HUES6 (cell line): ENCODE results near the gene ADAMTS6.

ENCODE experiments used
- H3K27ac ChIP-seq: 2 replicates; pipeline ENCODE4 v1.7.0; 2013; ENCODE audit warnings: low read depth, mild to moderate bottlenecking, low read length, inconsistent platforms
- H3K27me3 ChIP-seq: 2 replicates; pipeline ENCODE4 v1.6.1; 2013; ENCODE audit warnings: low read length; ENCODE audit not compliant: control insufficient read depth, insufficient read depth
- H3K36me3 ChIP-seq: 2 replicates; pipeline ENCODE4 v1.6.1; 2013; ENCODE audit warnings: low read length; ENCODE audit not compliant: control insufficient read depth, insufficient read depth
- H3K4me1 ChIP-seq: 2 replicates; pipeline ENCODE4 v1.6.1; 2013; ENCODE audit warnings: low read length; ENCODE audit not compliant: control insufficient read depth, insufficient read depth
- H3K4me3 ChIP-seq: 2 replicates; pipeline ENCODE4 v1.5.1; 2013; ENCODE audit warnings: low read depth, low read length
- H3K9ac ChIP-seq: one replicate; pipeline ENCODE4 v1.6.1; 2013; ENCODE audit warnings: mild to moderate bottlenecking, low read length
- H3K9me3 ChIP-seq: 2 replicates; pipeline ENCODE4 v1.6.1; 2013; ENCODE audit warnings: low read depth, low read length; ENCODE audit not compliant: control insufficient read depth, insufficient read depth

The ADAMTS6 gene

DNA sequence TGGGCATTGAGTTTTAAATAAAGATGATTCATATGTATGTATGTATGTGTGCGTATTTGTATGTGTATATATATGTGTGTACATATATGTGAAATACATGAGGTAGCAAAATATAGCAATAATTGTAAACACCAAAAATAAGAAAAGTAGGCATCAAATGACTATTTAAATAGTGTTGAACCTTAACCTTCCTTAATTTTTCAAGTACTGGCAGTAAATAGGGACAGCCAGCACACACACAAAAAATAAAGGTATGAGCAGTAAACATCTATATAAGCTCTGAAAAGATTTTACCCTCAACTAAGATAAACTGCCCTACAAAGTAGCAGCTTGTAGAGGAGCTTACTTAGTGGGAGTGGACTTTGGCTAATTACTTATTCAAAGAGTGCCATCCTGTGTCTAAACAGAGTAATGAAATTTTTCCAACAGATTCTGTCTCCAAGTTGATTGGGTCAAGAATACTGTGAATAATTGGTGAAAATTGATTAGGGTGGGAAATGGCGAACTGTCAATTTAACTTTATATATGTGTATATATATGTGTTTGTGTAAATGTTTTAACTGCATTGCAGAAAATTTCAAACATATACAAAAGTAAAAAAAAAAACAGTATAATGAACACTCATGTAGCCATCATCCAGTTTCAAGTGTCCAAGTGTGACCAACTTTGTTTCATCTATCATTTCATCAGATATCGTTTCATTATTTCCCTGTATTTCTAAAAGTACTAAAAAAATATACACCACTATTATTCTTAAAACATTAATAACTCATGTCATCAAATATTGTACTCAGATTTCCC, 2.0 kb upstream of the ADAMTS6 start:
- Histone ChIP-seq H3K27ac (no peak overlapping the region), H3K36me3 (no peaks in the 10 kb centered on the region), H3K27me3 (no peaks in the 10 kb centered on the region; the same call in 1 of the 2 replicates), H3K4me3 (peak overlapping the region; percentile 75), H3K4me1 (peaks cover 14% of the 10 kb centered on the region), H3K9me3 (no peaks in the 10 kb centered on the region), H3K9ac (no peak overlapping the region)

DNA sequence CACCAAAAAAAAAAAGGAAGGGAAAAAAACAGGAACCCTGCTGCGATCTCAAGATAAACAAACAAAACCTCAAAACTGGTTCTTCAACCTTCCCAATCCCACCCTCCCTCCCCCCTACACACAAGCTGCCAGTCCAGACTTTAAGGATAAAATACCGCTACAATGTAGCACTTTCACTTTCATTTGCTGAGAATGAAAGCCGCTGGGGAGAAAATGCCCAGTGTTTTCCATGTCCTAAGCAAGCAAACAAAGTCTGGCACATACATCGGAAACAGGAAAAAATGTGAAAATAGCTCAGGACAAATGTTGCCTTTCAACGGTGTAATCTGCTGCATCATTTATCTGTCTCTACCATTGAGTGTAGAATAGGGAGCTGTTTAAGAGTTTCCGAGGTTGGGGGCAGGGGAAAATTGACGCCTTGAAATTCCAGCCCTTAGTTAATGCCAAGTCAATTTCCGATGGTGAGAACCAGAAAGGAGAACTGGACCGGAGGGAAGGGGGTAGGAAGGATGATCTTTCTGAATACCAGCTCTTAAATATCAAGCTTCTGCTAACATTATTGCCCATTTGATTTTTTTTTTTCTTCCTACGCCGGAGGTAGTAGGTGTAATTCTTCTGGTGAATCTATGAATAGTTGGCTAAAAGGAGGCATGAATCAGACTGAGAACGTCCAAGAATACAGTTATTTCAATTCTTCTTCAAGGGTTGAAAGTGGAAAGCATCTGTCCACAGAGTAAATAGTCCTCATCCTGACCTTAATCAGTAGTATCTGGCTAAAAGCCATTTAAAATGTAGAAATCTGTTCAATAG, 1.2 kb upstream of the ADAMTS6 start:
- Histone ChIP-seq H3K27ac (0 out of 2 replicates have a peak overlapping the region, but pooled peaks have one; percentile 2), H3K9ac (peak overlapping the region; percentile 72), H3K4me1 (peaks cover 14% of the 10 kb centered on the region), H3K9me3 (no peaks in the 10 kb centered on the region), H3K36me3 (no peaks in the 10 kb centered on the region), H3K27me3 (no peaks in the 10 kb centered on the region; the same call in 1 of the 2 replicates), H3K4me3 (peak overlapping the region; percentile 75)

DNA sequence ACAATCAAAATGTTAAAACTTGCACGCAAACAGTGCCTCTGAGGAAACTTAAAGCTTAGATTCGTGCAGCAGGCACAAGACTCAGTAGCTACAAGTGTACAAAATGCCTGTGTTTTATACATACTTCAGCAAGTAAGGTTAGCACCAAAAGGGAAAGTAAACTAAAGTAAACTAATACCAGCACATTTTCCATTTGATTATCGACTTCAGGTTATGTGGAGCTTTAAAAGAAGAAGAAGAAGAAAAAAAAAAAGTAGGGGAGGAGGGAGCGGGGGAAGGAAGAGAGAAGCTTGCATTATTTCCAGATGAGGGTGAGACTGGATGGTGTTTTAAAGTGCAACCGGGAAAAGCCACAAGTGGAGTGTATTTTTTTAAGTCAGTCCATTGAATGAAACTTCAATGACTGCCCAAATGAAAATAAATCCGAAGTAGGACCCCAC, 596 bp upstream of the ADAMTS6 start:
- Histone ChIP-seq H3K4me1 (peaks cover 14% of the 10 kb centered on the region), H3K9me3 (no peaks in the 10 kb centered on the region), H3K36me3 (no peaks in the 10 kb centered on the region), H3K27me3 (no peaks in the 10 kb centered on the region; the same call in 1 of the 2 replicates), H3K27ac (no peak overlapping the region), H3K9ac (peak overlapping the region; percentile 46), H3K4me3 (peak overlapping the region; percentile 75)

DNA sequence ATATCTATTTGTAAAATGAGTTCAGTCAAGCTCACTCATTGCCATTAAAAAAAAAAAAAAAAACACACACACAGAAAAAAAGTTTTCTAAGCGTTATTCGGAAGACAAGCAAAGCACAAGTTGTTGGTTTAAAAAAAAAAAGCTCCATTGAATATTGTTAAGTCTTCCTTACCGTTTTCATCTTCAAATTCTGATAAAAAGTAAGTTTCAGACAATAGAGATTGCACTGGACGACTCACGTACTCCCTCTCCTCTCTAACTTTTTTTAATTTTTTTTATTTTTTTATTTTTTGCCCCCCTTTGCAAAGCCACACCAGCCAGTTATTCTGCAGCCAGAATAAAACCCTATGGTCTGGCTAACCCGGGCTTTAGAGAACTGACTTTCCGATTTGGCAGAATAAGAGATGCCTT, 544 bp downstream of the ADAMTS6 start:
- Histone ChIP-seq H3K36me3 (no peaks in the 10 kb centered on the region), H3K27ac (no peak overlapping the region), H3K9ac (peak overlapping the region; percentile 24), H3K27me3 (no peaks in the 10 kb centered on the region; the same call in 1 of the 2 replicates), H3K4me3 (peak overlapping the region; percentile 75), H3K9me3 (no peaks in the 10 kb centered on the region), H3K4me1 (peaks cover 14% of the 10 kb centered on the region)

DNA sequence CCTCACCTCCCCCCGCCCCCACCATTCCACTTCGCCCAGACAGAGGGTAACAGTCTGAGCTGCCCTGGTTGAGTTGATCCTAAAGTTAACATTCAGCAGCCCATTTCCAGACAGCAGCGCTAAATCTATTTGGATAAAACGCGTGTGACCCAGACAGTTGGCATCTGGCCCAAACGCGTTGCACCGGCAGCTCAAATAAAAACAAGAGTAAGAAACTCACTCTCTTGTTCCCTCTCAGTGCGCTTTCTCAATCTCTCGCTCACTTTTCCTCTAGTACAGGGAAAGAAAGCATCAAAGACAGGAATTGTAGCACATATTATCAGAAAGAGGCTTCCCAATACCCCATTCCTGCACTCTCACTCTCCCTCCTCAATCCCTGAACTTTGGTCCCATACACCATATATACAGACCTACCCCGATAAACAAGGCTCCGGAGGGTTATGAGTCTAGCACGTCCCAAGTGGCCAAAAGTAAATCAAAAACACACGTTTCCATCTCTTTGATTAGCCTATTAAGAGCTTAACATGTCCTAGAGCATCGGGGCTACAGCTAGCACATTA, 1.3 kb downstream of the ADAMTS6 start:
- H3K27ac ChIP-seq = no peak overlapping the region
- H3K9ac ChIP-seq = peak overlapping the region; percentile 55
- H3K9me3 ChIP-seq = no peaks in the 10 kb centered on the region
- H3K4me3 ChIP-seq = peak overlapping the region; percentile 75
- H3K4me1 ChIP-seq = peaks cover 14% of the 10 kb centered on the region
- no peaks in the 10 kb centered on the region for H3K36me3 ChIP-seq
- H3K27me3 ChIP-seq = no peaks in the 10 kb centered on the region; the same call in 1 of the 2 replicates

DNA sequence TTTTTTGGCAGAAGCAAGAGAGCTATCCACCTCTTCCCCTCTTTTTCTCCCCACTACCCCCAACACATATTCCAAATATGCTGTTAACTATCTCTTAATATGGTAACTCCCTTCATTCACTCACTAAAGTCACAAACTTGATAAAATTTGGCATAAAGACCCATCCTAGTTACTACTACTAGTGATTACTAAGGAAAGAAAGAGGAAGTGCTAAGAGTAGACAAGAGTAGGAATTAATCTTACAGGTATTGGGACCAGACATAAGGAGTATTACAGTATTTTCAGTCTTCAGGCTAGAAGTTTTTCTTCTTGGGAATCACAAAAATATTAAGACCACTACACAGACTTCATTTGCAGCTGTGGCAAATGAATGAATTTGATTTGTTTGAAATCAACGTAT, 2.2 kb downstream of the ADAMTS6 start:
- Histone ChIP-seq H3K9ac (no peak overlapping the region), H3K4me1 (peaks cover 14% of the 10 kb centered on the region), H3K4me3 (peak overlapping the region; percentile 75; the same call in 1 of the 2 replicates), H3K9me3 (no peaks in the 10 kb centered on the region), H3K36me3 (no peaks in the 10 kb centered on the region), H3K27me3 (no peaks in the 10 kb centered on the region; the same call in 1 of the 2 replicates), H3K27ac (no peak overlapping the region)

DNA sequence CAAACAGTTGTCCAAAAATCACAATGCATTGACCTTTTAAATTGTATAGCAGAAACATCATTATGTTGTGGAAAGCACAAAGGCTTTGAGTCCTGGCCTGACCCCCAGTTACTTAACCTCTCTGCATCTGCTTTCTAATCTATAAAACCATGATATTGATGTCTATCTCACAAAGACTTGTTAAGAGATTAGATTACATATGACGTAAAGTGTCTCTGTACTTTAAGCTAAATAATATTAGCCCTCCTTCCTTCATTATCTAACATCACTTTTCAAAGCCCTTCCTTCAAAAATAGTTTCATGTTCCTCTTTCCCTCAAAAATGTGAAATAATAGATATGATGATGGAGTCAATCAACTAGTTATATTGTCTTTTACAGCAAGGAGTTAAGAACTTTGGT, 3.4 kb downstream of the ADAMTS6 start:
- no peak overlapping the region for H3K9ac ChIP-seq
- peaks cover 10% of the 10 kb centered on the region for H3K4me1 ChIP-seq
- H3K27ac ChIP-seq = no peak overlapping the region
- no peak overlapping the region for H3K4me3 ChIP-seq
- no peaks in the 10 kb centered on the region for H3K9me3 ChIP-seq
- no peaks in the 10 kb centered on the region; the same call in 1 of the 2 replicates for H3K27me3 ChIP-seq
- H3K36me3 ChIP-seq = no peaks in the 10 kb centered on the region

DNA sequence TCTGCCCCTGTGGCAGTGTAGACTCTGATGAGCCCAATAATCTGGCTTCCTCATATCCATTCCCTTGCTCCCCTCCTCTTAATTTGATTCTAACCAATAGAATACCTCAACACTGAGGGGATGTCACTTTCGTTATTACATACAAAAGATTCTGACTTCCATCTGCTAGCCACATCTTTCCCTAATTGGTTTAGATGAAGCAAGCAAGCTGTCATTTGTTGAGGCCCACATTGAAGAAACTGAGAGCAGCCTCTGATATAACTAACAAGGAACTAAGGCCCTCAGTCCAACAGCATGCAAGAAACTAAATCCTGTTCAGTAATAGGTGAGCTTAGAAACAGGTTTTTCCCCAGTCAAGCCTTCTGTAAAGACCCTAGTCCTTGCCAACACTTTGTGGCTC, 5.8 kb downstream of the ADAMTS6 start:
- no peak overlapping the region for H3K27ac ChIP-seq
- no peaks in the 10 kb centered on the region for H3K9me3 ChIP-seq
- H3K27me3 ChIP-seq = no peaks in the 10 kb centered on the region; the same call in 1 of the 2 replicates
- H3K4me1 ChIP-seq = peaks cover 7% of the 10 kb centered on the region
- H3K36me3 ChIP-seq = no peaks in the 10 kb centered on the region
- no peak overlapping the region for H3K4me3 ChIP-seq
- H3K9ac ChIP-seq = no peak overlapping the region

DNA sequence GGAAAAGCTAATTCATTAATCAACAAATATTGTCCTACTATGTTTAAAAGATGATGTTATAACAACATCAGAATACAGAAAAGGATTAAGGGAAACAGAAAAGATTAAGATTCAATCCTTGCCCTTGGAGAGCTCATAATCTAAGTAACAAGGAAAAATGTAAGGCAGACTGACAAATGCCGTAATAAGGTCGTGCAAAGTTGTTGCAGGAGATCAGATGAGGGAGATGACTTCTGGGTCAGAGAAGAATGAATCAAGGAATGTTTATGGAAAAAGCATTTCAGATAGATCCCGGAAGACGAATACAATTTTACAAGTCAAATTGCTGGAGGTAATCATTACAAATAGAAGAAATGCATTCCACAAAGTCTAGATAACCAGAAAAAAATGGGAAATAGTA, 6.4 kb downstream of the ADAMTS6 start:
- H3K27ac ChIP-seq = no peak overlapping the region
- no peaks in the 10 kb centered on the region for H3K36me3 ChIP-seq
- H3K4me1 ChIP-seq = peaks cover 7% of the 10 kb centered on the region
- no peak overlapping the region for H3K4me3 ChIP-seq
- no peak overlapping the region for H3K9ac ChIP-seq
- H3K9me3 ChIP-seq = no peaks in the 10 kb centered on the region
- H3K27me3 ChIP-seq = no peaks in the 10 kb centered on the region; the same call in 1 of the 2 replicates

DNA sequence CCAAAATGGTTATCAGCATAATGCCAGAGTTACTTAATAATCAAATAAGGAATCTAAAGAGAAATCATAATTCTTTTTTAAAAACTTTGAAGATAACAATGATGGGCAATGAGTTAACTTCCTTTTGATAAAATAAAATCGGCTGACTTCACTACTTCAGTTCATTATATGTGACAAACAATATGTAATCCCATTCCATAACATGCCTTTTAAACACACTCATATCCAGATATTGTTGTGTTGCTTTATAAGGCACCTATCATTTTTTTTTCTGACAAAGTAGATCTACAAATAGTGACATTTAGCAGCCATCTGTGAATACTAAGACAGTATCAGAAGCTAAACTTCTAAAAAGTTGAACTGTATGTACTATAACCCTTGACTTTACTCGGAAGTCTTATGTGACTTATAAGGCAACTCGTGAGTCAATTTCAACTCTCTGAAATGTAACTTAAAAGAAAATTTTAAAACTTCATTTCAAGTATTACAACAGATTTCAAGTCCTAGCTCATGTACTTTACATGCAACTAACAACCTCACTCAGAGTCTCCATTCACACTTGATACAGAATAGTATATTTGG, 7.5 kb downstream of the ADAMTS6 start:
- Histone ChIP-seq H3K9ac (no peak overlapping the region), H3K4me1 (no peaks in the 10 kb centered on the region; the same call in 1 of the 2 replicates), H3K9me3 (no peaks in the 10 kb centered on the region), H3K36me3 (no peaks in the 10 kb centered on the region), H3K27ac (no peak overlapping the region), H3K4me3 (no peak overlapping the region), H3K27me3 (no peaks in the 10 kb centered on the region)
